ENCODE data around the gene AACS. TPM values are rescaled to one million over a fixed set of nuclear protein-coding genes. Genes with fewer than 3 reads are reported as not detected.
"Not testable (repeated sequence)": the region's sequence is repeated elsewhere in the genome, so short reads cannot be mapped to it uniquely, and the experiment has no call there.

Gene AACS
- total RNA-seq, 1 experiment from 2014 or later, result 16.0 TPM

DNA sequence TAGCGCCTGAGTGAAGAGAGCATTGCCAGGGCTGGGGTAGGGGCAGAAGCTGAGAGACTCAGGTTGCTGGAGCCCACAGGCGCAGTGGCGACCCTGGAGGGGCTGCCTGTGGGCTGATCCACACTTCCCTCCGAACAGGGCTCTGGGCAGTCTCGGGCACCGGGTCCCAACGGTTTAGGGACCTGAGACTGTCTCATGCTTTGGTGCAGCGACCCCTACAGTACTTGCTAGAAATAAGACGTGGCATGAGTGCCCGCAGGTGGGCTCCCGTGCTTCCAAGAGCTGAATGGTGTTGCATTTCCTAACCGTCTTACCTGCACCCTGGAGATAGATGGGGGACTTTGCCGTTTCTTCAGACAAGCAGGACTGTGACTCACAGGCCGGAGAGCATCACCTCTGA lies 57.4 kb downstream of the AACS start:
- DNase-seq (ENCODE audit: low read depth), result no peak

DNA sequence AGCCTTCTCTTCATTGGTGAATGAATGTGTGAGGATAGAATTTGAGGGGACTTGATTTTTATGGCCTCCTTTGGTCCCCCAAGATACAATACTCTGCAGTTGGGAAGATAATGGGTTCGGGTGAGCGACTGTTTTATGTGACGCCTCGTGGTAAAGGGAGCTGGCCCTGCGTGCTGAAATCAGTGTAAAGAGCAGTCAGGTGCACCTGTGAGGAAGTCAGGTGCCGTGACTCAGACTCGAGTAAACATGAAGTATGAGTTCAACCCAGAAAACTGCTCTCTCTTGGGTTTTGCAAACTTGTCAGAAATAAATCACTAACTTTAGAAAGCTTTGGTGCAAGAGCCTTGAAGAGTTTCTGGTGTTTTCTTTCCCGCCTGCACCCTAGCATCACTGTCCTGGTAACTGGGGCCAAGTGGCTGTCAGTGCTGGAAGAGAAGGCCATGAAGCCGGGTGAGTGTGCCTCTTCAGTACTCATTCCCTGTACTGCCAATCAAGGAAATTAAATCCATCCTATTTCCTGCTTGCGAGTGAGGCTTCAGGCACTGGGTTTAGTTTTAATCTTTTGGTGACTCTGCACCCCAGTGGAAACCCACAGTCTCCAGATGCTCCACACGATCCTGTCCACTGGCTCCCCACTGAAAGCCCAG lies 59.2 kb downstream of the AACS start:
- DNase-seq (ENCODE audit: low read depth), result no peak

DNA sequence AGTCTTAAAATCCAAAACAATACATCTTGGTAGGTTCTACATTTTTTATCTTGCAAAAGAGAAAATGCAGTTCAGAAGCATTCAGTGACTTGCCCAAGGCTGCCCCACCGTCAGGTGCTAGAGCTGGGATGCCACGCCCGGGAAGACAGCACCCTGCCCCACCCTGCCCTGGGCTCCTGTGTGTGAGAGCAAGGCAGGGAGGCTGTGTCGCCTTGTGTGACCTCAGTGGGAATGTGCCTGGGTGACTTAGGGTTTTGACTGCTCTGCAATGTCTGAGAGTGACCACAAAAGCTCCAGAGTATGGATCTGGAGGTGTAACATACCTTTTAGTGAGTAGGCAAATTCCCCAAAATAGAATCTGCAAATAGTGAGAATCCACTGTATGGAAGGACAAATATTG lies 60.0 kb downstream of the AACS start:
- DNase-seq (ENCODE audit: low read depth), result no peak

DNA sequence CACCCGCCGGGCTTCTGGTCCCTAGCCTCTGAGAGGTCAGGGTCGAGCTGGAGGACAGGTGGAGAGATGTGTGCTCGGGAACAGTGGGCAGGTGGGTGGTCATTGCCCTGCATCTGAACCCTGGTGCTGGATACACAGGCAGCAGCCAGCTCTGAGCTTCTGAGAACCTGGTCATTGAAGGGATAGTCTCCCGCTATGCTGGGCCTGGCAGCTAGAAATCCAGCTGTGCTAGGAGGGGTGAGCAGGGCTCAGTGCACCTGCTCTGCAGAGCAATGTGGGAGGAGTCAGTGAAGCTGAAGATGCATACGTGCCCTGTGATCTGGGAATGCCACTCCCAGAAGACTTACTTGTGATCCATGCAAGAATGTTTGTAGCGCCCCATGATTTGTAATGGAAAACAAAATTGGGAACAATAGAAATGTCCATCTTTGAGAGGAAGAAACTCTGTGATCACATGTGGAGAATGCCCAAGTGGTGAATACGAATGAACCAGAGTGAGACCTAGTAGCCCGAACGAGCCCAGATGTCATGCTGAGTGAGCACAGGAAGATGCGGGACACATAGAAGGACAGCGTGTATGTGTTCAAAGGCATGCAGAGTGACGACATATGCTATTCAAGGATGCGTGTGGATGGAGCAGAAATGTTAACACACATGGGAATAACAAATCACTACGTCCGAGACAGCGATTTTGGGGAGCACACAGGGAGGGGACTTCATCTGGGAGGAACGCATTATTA lies 63.4 kb downstream of the AACS start:
- DNase-seq (ENCODE audit: low read depth), result no peak

DNA sequence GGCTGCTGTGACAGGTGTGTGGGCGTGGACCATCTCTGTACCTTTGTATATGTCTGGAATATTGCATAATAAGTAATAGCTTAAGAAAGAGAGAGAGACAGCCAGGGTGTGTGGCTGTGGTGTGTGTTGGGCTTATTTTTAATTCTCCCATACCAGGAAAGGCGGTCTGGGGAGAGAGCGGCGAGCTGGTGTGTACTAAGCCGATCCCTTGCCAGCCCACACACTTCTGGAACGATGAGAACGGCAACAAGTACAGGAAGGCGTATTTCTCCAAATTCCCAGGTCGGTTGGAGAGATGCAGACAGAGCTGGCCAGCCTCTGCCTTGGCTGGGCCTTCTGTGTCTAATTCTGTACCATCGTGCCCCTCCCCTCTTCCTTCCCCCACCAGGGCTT lies 63.9 kb downstream of the AACS start:
- DNase-seq (ENCODE audit: low read depth), result no peak

DNA sequence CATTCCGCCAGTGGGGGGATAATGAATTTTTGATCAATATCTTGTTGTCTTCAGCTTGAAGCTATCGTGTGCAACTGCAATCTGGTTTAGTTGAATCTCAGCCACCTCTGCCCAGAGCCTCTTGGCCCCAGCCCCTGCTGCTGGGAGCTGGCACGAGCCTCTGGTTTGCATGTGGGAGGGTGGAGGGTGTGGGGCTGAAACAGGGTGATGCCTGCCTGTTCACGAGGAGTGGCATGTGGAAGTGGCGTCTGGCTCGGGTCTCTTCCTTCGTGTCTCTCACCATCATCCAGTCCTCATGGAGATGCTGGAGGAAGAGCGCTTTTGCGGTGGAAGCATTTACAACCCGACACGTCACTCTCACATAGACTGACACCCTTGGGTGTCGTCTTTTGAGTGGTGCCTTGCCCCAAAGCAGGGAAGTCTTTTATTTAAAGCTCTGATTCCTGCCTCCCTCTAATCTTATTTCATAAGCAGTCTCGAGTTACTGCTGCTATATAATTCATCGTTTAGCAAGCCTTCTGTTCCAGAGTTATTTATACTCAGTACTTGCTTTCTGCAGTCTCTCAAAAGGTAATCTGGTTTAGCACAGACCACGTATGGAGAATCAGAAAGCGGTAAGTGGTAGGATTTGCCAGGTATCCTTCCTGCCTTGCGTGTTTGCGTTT lies 64.5 kb downstream of the AACS start:
- DNase-seq (ENCODE audit: low read depth), result no peak

DNA sequence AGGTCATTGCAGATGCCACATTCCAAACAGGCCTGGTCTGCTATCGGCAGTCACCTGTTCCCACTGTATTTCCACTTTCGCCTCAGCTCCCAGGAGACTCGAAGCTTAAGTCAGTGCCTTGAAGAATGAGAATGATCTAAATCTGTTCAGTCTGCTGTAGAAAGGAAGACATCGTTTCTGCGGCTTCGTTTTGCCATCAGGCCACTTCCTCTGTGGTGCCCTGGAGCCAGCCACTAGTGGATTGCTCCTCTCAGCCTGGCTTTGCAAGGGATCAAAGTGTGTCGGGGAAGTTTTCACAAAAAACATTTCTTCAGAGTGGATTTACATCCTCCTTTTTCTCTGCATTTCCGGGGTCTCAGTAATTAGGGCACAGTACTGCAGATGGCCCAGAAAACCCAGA lies 66.7 kb downstream of the AACS start:
- DNase-seq (ENCODE audit: low read depth), result no peak

DNA sequence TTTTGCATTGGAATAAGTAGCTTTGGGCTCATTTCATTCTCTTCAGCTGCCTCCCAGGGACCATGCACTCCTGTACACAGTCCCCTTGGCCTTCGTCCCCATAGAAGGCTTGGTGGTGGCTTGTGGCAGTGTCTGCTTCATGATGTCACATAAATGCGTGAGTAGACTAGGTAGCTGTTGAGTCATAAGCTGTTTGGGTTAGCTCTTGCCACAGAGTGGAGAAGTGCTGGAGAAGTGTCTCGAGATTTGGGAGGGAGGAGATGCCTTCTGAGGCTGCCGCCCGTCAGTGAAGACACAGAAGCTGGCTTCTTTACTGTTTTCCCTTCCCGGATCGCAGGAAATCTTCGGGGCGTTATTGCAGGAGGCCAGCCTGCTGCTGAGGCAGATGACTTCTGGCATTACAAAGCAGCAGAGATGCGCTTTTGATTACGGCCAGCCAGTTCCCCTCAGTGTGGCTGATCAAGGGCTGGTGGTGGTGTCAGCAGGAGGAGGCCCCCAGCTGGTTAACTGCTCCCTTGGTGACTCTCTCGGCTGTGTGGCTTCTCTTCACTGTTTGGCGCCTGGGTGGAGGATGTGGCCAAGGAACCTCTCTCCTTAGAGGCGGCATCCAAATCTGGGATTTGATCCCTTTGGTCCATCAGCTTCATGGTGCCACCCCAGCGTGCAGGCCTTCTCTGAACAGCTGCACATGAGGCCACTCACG lies 67.6 kb downstream of the AACS start:
- no peak for DNase-seq (ENCODE audit: low read depth)

DNA sequence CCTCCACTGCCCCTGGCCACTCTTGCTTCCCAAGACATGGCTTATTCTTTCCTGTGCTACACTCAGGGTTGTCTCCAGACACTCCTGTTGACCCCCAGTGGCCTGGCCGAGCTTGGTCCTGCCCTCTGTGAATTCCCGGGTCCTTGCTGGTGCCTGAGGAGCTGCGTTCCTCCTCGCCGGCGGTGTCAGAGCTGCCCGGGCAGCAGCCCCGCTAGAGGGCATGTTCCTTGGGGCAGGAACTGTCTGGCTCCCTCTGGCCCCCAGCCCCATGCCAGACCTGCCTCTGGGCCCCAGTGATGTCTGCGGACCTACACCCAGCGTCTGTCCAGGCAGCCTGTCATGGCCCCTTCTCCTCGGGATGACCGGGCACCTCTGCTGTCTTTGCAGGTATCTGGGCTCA lies 68.4 kb downstream of the AACS start:
- no peak for DNase-seq (ENCODE audit: low read depth)

DNA sequence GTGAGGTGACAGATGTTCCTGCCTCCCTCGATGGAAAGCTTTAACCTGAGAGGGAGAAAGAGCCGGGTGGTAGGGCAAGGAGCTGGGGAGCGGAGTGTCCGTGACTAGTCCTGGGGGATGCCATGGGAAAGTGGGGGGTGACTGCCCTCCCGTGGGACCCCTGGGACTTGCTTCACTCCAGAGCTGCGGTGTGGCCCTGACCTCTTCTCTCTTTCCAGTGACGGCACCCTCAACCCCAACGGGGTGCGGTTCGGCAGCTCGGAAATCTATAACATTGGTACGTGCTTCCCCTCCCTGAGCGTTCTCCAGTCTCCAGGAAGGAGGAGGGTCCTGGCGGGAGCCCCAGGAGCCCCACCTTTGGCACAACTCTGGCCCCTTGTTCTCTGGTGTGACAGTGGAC lies 69.3 kb downstream of the AACS start:
- DNase-seq (ENCODE audit: low read depth), result no peak

DNA sequence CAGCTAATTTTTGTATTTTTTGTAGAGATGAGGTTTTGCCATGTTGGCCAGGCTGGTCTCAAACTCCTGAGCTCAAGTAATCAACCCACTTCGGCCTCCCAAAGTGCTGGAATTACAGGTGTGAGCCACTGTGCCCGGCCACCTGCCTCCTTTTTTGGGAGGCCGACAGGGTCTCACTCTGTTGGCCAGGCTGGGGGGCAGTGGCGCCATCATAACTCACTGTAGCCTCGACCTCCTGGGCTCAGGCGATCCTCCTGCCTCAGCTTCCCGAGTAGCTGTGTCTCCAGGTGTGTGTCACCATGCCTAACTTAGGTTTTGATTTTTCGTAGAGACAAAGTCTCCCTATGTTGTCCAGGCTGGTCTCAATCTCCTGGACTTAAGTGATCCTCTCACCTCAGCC lies 70.7 kb downstream of the AACS start:
- DNase-seq (ENCODE audit: low read depth), result no peak

DNA sequence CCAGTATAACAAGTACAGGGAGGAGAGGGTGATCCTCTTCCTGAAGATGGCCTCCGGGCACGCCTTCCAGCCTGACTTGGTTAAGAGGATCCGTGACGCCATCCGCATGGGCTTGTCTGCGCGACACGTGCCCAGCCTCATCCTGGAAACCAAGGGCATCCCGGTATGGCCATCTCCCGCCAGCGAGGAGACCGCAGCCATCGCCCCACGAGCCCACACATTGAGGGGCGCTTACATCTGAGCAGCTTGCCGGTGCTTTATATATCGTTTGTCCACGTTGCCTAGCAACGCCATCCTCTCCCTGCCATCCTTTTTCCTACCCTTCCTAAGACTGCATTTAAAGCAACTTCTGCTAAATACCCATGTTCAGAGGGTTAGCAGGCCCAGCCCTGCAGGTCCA lies 71.5 kb downstream of the AACS start:
- DNase-seq (ENCODE audit: low read depth), result no peak

DNA sequence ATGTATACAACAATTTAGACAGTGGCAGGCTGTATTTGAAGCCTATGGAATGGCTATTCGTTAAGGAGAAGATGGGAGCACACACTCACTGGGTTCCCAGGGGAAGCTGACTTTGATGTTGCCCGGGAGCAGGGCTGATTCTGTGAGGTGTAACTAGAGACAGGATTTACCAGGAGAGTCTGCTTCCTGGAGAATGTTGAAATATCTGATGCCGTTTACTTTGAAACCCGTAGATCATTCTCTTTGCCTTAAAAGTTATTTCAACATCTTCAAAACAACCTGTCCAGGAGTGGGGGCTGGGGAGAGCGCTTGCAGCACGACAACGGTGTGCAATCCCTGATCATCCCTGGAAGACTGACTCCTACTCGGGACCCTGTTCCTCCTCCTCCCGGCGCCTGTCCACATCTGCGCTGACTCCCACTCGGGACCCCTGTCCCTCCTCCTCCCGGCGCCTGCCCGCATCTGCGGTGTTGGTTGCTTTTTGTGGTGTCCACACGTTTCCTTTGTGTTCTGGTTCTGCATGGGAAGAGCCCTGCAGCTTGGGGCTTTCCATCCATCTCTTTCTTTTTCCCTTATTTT lies 72.6 kb downstream of the AACS start:
- no peak for DNase-seq (ENCODE audit: low read depth)

DNA sequence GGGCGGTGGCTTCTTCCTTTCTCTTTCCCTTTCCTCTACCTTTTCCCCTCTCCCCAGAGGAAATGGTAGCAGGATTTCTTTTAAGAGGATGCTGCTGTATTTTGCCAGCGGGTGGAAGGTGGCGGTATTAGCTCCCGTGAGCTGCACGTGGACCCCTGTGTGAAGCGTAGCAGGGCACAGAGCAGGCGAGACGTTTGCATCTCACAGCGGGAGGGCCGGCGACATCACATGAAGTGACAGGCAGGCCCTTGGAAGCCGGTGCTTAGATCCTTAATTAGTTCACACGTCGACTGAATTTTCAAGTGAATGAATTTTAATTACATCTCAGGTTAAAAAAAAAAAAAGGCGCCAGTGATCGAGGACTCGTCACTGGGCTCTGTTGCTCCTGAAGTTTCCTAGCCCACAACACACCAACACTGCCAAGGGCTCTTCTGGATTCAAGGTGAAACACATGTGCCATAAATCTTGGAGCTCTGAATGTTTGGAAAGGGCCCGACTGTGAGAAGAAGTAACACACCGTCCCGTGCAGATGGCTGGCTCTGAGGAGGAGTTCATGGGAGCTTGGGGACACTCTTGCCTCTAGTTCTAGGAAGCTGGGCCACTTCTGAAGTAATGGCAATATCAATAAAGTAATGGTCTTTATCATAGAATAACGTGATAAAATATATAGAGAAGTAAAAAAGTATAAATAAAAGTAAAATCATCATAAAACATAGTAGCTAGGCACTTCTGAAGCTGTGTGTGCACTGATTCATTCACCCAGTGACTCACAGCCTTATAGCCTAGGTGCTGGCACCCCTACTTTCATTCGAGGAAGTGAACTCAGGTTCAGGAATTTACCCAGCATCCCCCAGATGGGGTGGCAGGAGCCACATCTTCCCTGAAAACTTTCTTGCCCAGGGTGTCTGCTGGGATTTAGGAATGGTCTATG lies 75.3 kb downstream of the AACS start:
- DNase-seq (ENCODE audit: low read depth), result peak; percentile 54

DNA sequence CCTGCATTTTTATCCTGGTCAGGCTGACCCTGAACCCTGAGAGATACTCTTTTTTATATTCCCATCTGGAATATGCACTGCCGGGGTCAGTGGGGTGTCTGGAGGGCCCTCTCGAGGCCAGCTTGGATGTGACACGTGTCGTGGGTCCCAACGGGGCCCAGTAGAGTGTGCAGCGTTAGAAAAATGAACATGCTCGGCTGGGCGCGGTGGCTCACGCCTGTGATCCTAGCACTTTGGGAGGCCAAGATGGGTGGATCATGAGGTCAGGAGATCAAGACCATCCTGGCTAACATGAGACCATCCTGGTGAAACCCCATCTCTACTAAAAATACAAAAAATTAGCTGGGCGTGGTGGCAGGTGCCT lies 76.0 kb downstream of the AACS start:
- DNase-seq (ENCODE audit: low read depth), result not testable (repeated sequence)

DNA sequence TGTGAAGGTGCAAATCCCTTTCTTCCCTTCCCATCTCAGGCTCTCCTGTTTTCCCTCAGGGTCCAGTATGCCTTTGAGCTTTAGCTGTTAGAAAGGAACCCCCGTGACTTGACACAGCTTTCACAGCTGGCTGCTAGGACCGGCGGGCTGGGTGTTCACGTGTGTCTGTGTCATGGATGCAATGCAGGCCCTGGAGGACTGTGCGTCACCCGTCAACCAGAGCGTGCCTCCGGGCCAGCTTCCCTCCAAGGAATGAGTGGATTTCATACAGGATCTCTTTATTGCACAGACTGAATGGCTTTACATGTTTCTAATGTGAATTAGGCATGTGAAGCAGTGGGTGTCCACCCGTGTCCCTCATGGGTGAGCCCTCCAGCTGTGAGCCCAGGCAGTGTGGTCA lies 77.4 kb downstream of the AACS start:
- DNase-seq (ENCODE audit: low read depth), result no peak

DNA sequence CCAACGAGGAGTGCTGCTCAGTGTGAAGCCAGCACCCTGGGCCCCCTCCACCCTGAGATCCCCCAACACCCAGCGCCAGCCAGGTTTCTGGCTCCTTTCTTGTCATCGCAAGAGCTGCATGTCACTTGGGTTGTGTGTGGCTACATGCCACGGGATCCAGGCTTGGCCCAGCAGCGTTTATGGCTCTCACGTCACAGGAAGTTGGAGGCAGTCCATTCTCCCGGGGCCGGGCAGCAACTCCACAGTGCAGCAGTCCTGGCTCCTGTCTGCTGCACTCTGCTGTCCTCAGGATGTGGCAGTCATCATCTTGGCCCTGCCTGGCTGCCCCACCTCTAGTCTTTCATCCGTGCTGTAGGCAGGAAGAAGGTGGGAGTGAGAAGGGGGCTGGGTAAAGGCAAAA lies 78.3 kb downstream of the AACS start:
- DNase-seq (ENCODE audit: low read depth), result no peak

DNA sequence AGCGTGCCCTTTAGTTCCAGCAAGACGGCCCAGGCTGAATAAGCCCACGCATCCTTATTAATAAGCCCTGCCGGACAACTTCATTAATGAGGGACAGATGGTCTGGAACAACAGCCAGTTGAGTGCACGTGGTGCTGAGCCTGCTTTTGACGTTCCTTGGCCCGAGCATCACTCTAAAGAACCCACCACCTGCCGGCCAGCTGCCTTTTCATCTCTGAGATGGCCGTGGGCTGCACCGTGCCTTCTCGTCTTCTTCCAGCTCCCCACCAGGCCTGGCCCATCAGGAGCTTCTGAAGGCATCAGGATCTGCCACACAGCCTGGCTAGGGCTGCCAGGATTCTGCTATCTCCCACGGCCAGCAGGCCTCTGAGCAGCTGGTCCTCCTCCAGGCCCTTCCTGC lies 80.0 kb downstream of the AACS start:
- no peak for DNase-seq (ENCODE audit: low read depth)

DNA sequence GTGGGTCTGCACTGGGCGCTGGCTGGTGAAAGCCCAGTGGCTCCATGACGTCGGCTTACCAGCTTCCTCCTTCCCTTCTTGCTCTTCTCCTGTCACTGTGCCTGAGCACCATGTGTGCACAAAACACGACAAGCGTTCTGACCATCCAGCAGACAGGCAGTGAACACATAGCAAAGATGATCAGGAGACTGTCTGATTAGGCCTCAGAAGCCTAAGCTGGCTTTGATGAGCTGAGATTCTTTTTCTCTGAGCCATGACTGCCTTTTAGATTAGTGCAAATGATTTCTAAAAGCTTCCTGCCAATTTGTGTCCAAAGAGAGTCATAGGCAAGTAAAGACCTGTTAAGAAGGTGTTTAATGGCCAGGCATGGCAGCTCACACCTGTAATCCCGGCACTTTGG lies 83.1 kb downstream of the AACS start:
- no peak for DNase-seq (ENCODE audit: low read depth)

DNA sequence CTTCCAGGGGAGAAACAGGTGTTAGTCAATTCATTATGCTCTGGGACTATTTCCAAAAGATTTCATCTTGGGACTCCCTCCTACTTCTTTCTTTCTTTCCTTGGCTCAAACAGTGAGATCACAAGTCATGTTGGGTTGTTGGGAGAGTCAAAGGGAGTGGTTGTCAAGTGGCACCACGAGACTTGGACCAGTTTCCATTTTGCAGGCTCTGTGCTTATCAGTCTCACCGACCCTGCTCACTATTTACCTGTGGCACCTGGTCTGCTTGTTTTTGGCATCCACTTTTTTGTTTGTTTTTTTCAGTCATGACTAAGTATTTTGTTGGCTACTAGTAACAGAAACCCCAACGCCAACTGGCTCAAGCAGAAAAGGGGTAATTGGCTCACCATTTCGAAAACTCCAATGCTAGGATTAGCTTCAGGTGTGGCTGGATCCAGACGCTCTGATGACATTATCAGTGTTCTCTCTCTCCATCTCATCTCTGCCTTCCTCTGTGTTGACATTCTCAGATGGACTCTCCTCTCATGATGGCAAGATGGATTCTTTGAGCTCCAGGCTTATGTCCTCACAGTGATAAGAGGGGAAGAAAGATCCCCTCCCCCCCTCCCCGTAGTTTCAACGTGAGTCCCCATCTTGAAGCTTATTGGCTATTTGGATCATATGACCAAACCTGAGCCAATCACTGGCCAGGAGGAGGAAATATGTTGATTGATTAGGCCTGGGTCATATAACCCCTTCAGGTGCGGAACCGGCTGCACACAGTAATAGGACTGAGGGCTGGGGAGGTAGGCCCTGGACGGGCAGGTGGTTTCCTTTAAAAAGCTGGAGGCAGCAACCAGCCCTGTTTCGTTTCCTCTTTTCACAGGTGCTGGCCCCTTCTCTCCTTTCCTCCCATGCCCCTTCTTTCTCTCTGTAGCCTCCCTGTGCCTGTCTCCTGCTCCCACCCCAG lies 84.2 kb downstream of the AACS start:
- no peak for DNase-seq (ENCODE audit: low read depth)
